ENCODE data around the gene HSD3B7. TPM values are rescaled to one million over a fixed set of nuclear protein-coding genes. Genes with fewer than 3 reads are reported as not detected.

The HSD3B7 gene
- 20.3 and 28.2 TPM in 2 replicates for total RNA-seq

DNA sequence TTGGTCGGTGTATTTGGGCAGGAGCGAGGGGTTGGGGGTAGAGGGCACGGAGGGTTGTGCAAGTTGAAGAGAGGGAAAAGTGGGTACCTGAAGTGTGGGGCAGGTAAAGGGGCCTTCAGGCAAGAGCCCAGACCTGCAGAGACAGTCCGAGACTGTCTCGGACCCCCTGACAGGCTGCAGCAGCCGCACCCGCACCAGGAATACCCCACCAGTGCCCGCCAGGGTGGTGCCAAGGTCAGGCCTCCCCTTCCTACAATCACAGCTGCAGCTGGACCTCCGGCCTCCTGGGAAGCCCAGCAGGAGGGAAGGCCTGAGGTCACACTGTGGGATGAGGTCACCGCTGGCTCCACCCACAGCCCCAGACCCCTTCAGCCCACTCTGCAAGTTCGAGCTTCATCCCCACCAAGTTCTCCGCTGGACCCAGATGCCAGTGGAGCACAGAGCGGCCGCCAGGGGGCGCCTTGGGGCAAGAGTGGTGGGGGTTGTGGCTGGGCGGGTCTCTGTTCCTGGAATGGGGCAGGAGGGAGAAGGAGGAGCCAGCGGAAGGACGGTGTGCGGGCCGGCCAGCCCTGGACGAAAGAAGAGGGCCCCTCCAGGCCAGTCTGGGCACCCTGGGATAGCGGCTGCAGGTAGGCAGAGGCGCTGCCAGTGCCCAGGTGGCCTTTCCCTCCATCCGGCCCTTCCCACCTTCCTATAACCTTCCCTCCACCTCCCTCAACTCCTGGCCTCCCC is at the start of gene HSD3B7:
Gene HSD3B7 (plus strand): TSS at position 539 of the 732 bp plus-strand sequence. CDS start 452 bp downstream, outside the sequence.

GRCh38 chr16:30948667-30949649 is 36.0 kb upstream of the HSD3B7 start, which contains the start of gene ORAI3:
Gene ORAI3 (plus strand): TSS chr16:30949068. CDS start chr16:30949290, 222 bp downstream.

DNA sequence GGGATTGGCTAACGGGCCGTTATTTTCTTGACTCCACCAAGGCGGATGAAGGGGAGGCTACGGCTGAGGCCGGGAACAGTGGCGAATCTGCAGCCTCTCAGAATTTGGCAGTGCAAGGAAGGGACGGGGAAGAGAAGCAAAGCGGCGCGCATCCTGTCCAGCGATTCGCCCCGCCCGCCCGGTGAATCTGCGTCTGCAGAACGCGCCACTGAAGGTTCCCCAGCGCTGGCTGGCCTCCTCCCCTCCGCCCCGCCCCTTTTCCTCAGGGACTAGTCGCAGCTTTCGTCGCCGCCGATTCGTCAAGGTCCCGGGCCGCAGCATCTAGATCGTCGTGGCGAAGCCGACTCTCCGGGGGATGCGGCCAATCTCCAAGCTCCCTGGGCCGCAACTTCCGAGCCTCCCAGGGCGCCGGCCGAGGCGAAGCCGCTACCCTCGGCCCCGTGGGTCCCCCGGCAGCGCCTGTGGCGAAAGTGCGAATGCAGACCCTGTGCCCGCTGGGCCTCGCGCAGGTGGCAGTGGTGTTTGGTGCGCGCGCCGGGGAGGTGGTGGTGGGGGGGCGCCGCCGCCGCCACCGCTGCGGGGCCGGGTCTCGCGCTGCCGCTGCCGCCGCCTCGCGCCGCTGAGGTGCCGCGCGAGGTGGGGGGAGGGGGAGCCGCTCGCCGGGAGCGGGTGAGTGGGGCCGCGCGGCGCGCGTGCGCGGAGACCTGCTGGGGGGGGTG is 27.4 kb upstream of the HSD3B7 start, which contains the start of gene SETD1A:
Gene SETD1A (plus strand): TSS at position 299 of the 719 bp plus-strand sequence. CDS start 978 bp downstream, outside the sequence.

DNA sequence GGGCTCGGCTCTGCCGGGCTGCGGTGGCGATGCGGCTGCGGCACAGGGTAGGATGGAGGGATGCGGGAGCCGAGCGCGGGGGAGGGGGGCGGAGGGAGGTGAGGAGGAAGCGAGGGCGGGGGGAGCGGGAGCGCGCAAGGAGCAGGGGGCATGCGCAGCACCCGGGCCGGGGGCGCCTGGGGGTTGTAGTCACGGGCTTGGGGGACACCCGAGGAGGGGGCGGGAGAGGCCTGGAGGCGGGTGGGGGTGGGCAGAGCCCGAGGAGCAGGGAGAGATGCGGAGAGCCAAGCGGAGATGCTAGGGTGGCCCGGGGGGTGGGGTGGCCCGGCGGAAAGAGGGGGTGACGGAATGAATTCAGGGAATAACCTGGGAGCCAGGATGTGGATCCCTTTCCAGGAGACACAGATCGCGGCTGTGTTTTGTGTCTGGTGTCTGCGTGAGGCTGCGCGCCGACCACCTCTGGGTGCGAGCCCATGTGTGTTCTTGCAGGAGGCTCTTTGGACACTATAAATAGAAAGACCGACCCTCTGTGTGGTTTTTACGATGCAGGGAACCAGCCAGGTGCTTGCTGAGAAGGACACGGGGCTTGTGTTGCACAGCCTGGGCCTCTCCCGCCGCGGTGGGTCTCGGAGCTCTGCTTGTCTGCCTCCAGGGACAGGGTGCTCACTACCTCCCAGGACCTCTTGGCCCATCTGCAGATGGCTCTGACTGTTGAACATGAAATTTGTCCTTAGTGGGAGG is 25.7 kb downstream of the HSD3B7 start, which contains the start of gene STX1B:
Gene STX1B (minus strand): TSS at position 54 of the 741 bp plus-strand sequence. CDS start 242 bp downstream, outside the sequence.

GRCh38 chr16:31032736-31033708 is 48.0 kb downstream of the HSD3B7 start, which contains the start of gene STX4:
Gene STX4 (plus strand): TSS chr16:31033558. CDS start chr16:31033806, 248 bp downstream.

Other genes with a start within 250 kb of the HSD3B7 start
- 12.3 and 17.4 TPM in 2 replicates for gene PHKG2, start 236.8 kb upstream of the HSD3B7 start, total RNA-seq
- gene CFAP119, start 223.1 kb upstream of the HSD3B7 start, total RNA-seq = 0.54 and 1.1 TPM in 2 replicates
- gene RNF40, start 222.9 kb upstream of the HSD3B7 start, total RNA-seq = 34.4 and 52.9 TPM in 2 replicates
- 5.2 and 6.4 TPM in 2 replicates for gene ZNF629, start 198.0 kb upstream of the HSD3B7 start, total RNA-seq
- 56.3 and 76.8 TPM in 2 replicates for gene BCL7C, start 91.1 kb upstream of the HSD3B7 start, total RNA-seq
- gene CTF1, start 88.6 kb upstream of the HSD3B7 start, total RNA-seq = 0.09 and 0.33 TPM in 2 replicates
- gene FBXL19, start 61.6 kb upstream of the HSD3B7 start, total RNA-seq = 10.7 and 16.6 TPM in 2 replicates
- gene ORAI3, start 36.1 kb upstream of the HSD3B7 start, total RNA-seq = 30.0 and 32.7 TPM in 2 replicates
- gene SETD1A, start 27.5 kb upstream of the HSD3B7 start, total RNA-seq = 1.9 and 2.1 TPM in 2 replicates
- gene STX1B, start 25.4 kb downstream of the HSD3B7 start, total RNA-seq = 0.34 and 0.76 TPM in 2 replicates
- gene STX4, start 48.4 kb downstream of the HSD3B7 start, total RNA-seq = 19.9 and 22.8 TPM in 2 replicates
- gene ZNF668, start 89.0 kb downstream of the HSD3B7 start, total RNA-seq = 4.9 and 5.2 TPM in 2 replicates
- 11.3 and 11.7 TPM in 2 replicates for gene ZNF646, start 89.2 kb downstream of the HSD3B7 start, total RNA-seq
- gene PRSS53, start 103.7 kb downstream of the HSD3B7 start, total RNA-seq = 0.33 and 0.43 TPM in 2 replicates
- gene VKORC1, start 109.6 kb downstream of the HSD3B7 start, total RNA-seq = 55.5 and 61.9 TPM in 2 replicates
- 9.2 and 9.5 TPM in 2 replicates for gene BCKDK, start 123.2 kb downstream of the HSD3B7 start, total RNA-seq
- 42.3 and 42.9 TPM in 2 replicates for gene KAT8, start 132.5 kb downstream of the HSD3B7 start, total RNA-seq
- not detected in 2 replicates for gene PRSS8, start 150.5 kb downstream of the HSD3B7 start, total RNA-seq
- 0.26 and 0.87 TPM in 2 replicates for gene PRSS36, start 164.9 kb downstream of the HSD3B7 start, total RNA-seq
- gene FUS, start 194.9 kb downstream of the HSD3B7 start, total RNA-seq = 32.1 and 33.1 TPM in 2 replicates
- 66.0 and 80.8 TPM in 2 replicates for gene PYCARD, start 217.6 kb downstream of the HSD3B7 start, total RNA-seq
- gene TRIM72, start 228.9 kb downstream of the HSD3B7 start, total RNA-seq = not detected in 2 replicates
- gene PYDC1, start 231.9 kb downstream of the HSD3B7 start, total RNA-seq = not detected in 2 replicates